C4-2B (cell line): ENCODE data around the gene MEGF11.

ENCODE experiments used
- H3K27ac ChIP-seq: fragments of 450-650 bp; 2 replicates; pipeline ENCODE4 v1.5.1; 2017
- ZFX ChIP-seq: fragments of 450-650 bp; IDR thresholded peaks from 2 replicates; pipeline ENCODE4 v1.6.1; 2017
- TF ChIP-seq, protein P1 (sequence below): fragments of 450-650 bp; conservative IDR thresholded peaks from 2 replicates; pipeline ENCODE4 v1.5.1; 2017; ENCODE audit warnings: mild to moderate bottlenecking

The MEGF11 gene

DNA sequence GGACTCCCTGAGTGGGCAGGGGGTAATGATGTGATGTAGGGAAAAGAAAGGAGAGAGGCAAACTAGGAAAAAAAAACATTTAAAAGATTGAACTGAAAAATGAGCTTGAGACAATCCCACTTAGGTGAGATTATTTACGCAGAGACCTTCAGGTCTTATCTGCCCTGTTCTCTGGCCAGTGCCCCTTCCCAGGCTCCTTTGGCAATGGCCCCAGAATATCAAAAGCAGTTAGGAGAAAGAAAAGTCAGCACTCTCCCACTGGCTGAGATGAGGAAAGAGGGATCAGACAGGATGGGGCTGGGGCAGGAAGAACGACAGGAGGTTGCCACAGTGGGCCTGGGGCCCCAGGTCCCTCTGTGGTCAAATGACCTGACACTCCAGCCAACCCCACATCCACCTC, 105.4 kb downstream of the MEGF11 start:
- no peak overlapping the region for H3K27ac ChIP-seq

DNA sequence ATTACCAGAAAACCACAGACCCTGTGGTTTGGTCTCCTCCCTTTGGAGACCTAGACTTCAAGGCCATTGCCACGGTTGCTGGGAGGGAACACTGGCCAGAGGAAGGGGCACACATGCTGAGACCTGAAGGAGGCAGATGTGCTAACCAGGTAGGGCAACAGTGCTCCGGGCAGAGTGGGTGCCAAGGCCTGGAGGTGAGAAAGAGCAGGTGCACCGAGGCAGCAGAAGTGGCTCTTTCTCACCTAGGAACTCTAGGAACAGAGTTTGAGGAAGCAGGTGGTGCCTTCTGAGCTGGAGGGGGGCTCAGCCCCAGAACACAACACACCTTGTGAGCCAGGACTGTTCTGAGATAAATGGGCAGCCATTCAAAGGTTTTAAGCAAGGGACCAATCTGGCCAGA, 106.1 kb downstream of the MEGF11 start:
- TF ChIP-seq, protein P1, sequence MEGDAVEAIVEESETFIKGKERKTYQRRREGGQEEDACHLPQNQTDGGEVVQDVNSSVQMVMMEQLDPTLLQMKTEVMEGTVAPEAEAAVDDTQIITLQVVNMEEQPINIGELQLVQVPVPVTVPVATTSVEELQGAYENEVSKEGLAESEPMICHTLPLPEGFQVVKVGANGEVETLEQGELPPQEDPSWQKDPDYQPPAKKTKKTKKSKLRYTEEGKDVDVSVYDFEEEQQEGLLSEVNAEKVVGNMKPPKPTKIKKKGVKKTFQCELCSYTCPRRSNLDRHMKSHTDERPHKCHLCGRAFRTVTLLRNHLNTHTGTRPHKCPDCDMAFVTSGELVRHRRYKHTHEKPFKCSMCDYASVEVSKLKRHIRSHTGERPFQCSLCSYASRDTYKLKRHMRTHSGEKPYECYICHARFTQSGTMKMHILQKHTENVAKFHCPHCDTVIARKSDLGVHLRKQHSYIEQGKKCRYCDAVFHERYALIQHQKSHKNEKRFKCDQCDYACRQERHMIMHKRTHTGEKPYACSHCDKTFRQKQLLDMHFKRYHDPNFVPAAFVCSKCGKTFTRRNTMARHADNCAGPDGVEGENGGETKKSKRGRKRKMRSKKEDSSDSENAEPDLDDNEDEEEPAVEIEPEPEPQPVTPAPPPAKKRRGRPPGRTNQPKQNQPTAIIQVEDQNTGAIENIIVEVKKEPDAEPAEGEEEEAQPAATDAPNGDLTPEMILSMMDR = no peak
- no peak for TF ChIP-seq ZFX
- H3K27ac ChIP-seq = no peak overlapping the region

More for the DNA sequence above, 105.4 kb downstream of the MEGF11 start:
- TF ChIP-seq, protein P1 = no peak
- TF ChIP-seq ZFX = no peak

DNA sequence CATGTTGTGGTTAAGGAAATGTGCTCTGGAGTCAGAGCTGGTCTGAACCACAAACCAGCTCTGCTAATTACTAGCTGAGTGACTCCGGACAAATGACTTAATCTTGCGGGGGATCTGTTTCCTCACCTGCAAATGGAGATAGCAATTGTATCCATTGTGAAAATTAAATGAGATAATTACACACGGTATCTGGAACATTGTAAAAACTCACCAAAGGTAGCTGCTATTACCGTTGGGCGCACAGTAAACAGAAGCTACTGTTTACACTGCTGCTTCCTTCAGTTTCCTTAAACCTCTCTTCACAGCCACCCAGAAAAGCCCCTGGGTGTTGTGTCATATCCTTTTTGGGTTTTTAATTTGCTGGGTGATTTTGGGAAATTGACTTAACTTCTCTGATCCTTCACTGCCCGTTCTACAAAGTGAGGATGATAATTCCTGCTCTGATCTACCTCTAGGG, 107.8 kb downstream of the MEGF11 start:
- no peak overlapping the region for H3K27ac ChIP-seq

DNA sequence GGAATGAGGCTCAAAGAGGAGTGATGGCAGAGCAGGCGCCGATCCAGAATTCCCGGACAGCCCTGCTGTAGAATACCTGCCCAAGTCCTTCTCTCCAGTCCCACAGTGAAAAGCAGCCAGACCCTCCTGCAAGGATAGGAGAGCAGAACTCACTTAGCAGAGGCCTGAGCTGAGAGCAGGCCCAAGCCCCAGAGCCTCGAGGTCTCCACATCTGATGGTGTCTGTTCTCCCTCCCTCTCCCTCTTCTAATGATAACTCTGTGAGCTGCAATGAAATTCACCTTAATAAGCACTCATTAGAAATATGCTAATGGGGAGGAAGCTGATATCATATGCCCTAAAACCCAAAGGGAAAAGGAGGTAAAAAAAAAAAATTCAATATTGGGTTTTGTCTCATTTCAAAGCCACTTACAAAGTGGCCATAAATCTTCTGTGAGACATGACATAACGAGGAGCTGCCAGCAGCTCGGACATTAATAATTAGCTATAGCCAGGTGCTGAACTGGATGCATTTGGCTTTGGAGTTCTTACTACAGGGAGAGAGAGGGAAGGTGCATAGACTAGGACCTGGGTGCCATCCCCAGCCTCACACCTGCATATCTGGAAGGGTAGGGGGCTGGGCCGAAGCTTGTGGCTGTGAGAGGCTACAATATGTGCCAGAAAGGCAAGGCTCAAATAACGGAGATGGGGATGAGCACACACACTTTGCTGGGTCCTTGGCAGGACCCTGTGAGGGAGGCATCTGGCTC, 108.4 kb downstream of the MEGF11 start:
- no peak for TF ChIP-seq ZFX
- TF ChIP-seq, protein P1 = no peak
- no peak overlapping the region for H3K27ac ChIP-seq

More for the DNA sequence above, 107.8 kb downstream of the MEGF11 start:
- TF ChIP-seq, protein P1 = no peak
- no peak for TF ChIP-seq ZFX

DNA sequence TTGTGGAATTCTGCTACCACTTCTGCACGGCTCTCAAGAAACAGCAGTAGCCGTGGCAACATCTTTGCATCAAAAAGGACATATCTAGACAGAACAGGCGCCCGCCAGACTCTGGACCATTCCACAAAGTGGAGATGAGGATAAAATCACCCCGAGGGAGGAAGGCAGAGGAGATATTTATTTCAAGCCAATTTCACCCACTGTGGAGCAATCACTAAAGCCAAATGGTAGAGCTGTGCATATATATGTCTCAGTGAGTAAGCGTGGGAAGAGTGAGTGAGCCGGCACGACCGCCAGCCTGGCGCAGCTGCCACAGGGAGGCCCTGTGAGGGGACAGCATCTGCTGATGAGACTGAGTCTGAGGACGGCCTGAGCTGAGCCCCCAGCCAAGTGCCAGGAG, 111.3 kb downstream of the MEGF11 start:
- H3K27ac ChIP-seq = no peak overlapping the region
- TF ChIP-seq ZFX = no peak
- TF ChIP-seq, protein P1 = no peak

DNA sequence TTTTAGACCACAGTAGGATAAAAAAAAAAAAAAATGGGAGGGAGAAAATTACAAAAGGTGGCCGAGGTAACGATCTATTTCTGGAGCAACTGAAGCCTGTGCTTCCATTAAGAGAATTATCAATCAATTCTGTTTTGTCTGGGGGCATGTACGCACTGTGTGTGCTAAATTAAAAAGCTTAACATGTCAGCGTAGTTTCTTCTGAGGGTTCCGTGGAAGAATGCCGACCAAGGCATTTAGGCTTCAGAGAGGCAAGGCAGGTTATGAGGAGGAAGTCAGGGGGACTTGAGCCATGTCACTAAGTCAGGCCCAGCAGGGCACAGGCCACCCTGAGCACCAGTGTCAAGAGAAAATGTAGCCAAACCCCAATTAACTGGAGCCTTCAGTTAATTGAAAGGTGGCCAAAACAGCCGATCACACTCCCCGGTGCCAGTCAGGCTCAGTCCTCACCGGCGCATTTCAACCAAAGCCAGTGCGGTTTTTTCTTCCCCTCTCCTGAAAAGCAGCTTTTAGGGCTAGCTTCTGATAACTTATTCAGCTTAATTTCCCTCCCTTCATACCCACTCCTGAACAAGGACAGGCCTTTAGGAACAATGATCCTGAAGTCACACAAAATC, 113.9 kb downstream of the MEGF11 start:
- no peak for TF ChIP-seq ZFX
- TF ChIP-seq, protein P1 = no peak
- no peak overlapping the region for H3K27ac ChIP-seq

DNA sequence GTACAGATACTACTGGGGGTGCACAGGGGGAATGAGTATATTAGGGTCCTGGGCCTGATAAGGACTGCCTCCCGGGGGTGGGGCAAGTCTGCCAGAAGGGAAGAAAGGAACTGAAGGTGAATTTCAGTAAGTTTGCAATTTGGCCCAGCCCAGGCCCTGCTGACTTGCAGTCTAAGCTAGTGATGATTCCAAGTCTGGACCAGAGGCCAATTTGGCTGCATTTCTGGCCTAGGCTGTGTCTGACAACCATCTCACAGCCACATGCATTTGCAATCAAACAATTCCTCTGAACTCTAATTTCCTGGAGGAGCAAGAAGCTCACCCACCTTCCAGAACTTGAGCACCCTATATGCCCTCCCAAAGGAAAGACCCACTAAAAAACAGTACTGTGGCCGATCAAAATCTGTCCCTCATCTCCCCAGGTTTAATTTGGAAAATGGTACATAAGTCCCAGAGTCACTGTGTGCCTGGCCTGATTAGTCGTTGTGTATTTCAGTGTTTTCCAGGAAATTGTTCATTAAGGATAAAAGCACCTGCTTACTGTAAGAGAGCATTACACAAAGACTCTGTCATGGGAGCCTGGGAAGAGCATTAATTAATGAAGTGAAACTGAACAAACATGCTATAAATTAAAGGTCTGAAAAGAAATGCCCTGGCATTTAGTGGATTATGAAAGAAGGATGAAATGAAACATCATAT, 114.5 kb downstream of the MEGF11 start:
- H3K27ac ChIP-seq = no peak overlapping the region
- TF ChIP-seq, protein P1 = no peak
- no peak for TF ChIP-seq ZFX
